ENCODE measurements around the gene HSD3B2. TPM values are rescaled to one million over a fixed set of nuclear protein-coding genes. Genes with fewer than 3 reads are reported as not detected.

Gene HSD3B2
- total RNA-seq, 1 experiment from 2014 or later, result 1.0 TPM

DNA sequence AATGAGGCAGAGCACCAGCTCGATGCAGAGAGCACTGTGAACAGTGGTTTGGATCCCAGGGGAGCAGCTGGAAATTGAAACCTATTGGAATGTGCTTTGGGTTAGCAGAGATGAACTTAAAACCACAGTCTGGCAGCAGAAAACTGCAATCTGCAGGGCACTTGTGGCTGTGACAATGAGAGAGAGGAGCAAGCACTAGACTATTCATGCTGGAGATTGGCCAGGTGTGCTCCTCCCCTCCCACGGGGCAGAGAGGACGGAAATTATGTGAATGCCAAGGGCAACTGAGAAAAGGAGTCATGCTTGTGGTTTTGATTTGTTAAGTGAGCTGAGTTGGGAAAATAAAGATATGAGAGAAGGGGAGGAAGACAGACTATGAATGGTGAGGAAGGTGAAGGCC lies 38.1 kb downstream of the HSD3B2 start:
- no peak for DNase-seq (ENCODE audit: low spot score)
- ChIA-PET CTCF (interaction anchor here (1.5 kb wide), 1 partner anchor 95 kb away, joined by 4 read pairs; no protein-coding TSS in a partner anchor), POLR2A (no interaction called here)
- Mint-ChIP-seq H3K4me3 (no peak overlapping the region), H3K9me3 (no peaks in the 10 kb centered on the region), H3K27me3 (ENCODE audit: low read depth) (no peaks in the 10 kb centered on the region), H3K4me1 (peaks cover 15% of the 10 kb centered on the region), H3K27ac (no peak overlapping the region; the same call in 1 of the 2 replicates), H3K36me3 (no peaks in the 10 kb centered on the region)
- TF ChIP-seq FOXJ3 (CRISPR knock-in tag; IDR thresholded peaks at IDR 0.05; ENCODE audit: borderline replicate concordance), result no peak
- TF ChIP-seq ZNF671 (CRISPR knock-in tag; IDR thresholded peaks at IDR 0.05), result no peak
- TF ChIP-seq JAZF1 (CRISPR knock-in tag; IDR thresholded peaks at IDR 0.05), result no peak
- no peak for TF ChIP-seq TCF7 (CRISPR knock-in tag; IDR thresholded peaks at IDR 0.05; ENCODE audit: low read depth)
- TF ChIP-seq NR1H2 (CRISPR knock-in tag; IDR thresholded peaks at IDR 0.05), result no peak
- no peak for TF ChIP-seq NFATC4 (CRISPR knock-in tag; IDR thresholded peaks at IDR 0.05)
- TF ChIP-seq, protein P1, sequence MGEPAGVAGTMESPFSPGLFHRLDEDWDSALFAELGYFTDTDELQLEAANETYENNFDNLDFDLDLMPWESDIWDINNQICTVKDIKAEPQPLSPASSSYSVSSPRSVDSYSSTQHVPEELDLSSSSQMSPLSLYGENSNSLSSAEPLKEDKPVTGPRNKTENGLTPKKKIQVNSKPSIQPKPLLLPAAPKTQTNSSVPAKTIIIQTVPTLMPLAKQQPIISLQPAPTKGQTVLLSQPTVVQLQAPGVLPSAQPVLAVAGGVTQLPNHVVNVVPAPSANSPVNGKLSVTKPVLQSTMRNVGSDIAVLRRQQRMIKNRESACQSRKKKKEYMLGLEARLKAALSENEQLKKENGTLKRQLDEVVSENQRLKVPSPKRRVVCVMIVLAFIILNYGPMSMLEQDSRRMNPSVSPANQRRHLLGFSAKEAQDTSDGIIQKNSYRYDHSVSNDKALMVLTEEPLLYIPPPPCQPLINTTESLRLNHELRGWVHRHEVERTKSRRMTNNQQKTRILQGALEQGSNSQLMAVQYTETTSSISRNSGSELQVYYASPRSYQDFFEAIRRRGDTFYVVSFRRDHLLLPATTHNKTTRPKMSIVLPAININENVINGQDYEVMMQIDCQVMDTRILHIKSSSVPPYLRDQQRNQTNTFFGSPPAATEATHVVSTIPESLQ (CRISPR knock-in tag; IDR thresholded peaks at IDR 0.05), result no peak
- no peak for TF ChIP-seq ZNF423 (CRISPR knock-in tag; IDR thresholded peaks at IDR 0.05)
- TF ChIP-seq, protein P2, sequence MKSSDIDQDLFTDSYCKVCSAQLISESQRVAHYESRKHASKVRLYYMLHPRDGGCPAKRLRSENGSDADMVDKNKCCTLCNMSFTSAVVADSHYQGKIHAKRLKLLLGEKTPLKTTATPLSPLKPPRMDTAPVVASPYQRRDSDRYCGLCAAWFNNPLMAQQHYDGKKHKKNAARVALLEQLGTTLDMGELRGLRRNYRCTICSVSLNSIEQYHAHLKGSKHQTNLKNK (CRISPR knock-in tag; IDR thresholded peaks at IDR 0.05), result no peak
- no peak for TF ChIP-seq ZNF263 (CRISPR knock-in tag; IDR thresholded peaks at IDR 0.05; ENCODE audit: low read depth)
- TF ChIP-seq, protein P3, sequence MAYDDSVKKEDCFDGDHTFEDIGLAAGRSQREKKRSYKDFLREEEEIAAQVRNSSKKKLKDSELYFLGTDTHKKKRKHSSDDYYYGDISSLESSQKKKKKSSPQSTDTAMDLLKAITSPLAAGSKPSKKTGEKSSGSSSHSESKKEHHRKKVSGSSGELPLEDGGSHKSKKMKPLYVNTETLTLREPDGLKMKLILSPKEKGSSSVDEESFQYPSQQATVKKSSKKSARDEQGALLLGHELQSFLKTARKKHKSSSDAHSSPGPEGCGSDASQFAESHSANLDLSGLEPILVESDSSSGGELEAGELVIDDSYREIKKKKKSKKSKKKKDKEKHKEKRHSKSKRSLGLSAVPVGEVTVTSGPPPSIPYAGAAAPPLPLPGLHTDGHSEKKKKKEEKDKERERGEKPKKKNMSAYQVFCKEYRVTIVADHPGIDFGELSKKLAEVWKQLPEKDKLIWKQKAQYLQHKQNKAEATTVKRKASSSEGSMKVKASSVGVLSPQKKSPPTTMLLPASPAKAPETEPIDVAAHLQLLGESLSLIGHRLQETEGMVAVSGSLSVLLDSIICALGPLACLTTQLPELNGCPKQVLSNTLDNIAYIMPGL (CRISPR knock-in tag; IDR thresholded peaks at IDR 0.05), result no peak
- TF ChIP-seq, protein P4, sequence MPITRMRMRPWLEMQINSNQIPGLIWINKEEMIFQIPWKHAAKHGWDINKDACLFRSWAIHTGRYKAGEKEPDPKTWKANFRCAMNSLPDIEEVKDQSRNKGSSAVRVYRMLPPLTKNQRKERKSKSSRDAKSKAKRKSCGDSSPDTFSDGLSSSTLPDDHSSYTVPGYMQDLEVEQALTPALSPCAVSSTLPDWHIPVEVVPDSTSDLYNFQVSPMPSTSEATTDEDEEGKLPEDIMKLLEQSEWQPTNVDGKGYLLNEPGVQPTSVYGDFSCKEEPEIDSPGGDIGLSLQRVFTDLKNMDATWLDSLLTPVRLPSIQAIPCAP (CRISPR knock-in tag; IDR thresholded peaks at IDR 0.05), result no peak
- TF ChIP-seq, protein P5, sequence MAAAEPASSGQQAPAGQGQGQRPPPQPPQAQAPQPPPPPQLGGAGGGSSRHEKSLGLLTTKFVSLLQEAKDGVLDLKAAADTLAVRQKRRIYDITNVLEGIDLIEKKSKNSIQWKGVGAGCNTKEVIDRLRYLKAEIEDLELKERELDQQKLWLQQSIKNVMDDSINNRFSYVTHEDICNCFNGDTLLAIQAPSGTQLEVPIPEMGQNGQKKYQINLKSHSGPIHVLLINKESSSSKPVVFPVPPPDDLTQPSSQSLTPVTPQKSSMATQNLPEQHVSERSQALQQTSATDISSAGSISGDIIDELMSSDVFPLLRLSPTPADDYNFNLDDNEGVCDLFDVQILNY (CRISPR knock-in tag; IDR thresholded peaks at IDR 0.05), result no peak
- TF ChIP-seq, protein P6, sequence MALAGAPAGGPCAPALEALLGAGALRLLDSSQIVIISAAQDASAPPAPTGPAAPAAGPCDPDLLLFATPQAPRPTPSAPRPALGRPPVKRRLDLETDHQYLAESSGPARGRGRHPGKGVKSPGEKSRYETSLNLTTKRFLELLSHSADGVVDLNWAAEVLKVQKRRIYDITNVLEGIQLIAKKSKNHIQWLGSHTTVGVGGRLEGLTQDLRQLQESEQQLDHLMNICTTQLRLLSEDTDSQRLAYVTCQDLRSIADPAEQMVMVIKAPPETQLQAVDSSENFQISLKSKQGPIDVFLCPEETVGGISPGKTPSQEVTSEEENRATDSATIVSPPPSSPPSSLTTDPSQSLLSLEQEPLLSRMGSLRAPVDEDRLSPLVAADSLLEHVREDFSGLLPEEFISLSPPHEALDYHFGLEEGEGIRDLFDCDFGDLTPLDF (CRISPR knock-in tag; IDR thresholded peaks at IDR 0.05), result no peak
- no peak for TF ChIP-seq TEAD1 (CRISPR knock-in tag; IDR thresholded peaks at IDR 0.05)
- TF ChIP-seq ZNF396 (CRISPR knock-in tag; IDR thresholded peaks at IDR 0.05; ENCODE audit: borderline replicate concordance), result no peak
- no peak for TF ChIP-seq ZNF232 (CRISPR knock-in tag; IDR thresholded peaks at IDR 0.05)
- no peak for ATAC-seq

DNA sequence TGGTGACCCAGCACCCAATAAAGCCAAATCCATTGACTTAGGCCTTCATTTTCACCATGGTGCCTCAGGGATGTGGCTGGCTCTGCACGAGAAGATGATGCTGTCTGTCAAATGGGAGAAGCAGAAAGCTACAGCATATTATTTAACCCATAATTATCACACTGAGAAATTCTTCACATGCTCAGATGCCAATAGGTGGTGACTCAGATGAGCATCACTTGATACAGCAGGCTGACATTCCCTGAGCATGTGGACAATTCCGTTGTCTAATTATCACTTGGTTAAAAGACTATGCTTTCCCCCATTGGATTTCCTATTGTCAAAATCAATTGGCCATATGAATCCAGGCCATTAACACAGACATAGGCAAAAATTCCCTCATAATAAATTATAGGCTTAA lies 48.0 kb downstream of the HSD3B2 start:
- CTCF ChIA-PET, result no interaction called here
- POLR2A ChIA-PET, result no interaction called here

More for the DNA sequence above, 48.0 kb downstream of the HSD3B2 start:
- no peaks in the 10 kb centered on the region for H3K27me3 Mint-ChIP-seq (ENCODE audit: low read depth)
- ATAC-seq, result no peak
- TF ChIP-seq ZNF121 (CRISPR knock-in tag; IDR thresholded peaks at IDR 0.05) (no peak), GRHL2 (CRISPR knock-in tag; IDR thresholded peaks at IDR 0.05; ENCODE audit: insufficient replicate concordance, severe bottlenecking) (no peak), SMAD3 (CRISPR knock-in tag; IDR thresholded peaks at IDR 0.05; ENCODE audit: borderline replicate concordance) (no peak), ZNF232 (CRISPR knock-in tag; IDR thresholded peaks at IDR 0.05) (no peak)
- TF ChIP-seq, protein P7, sequence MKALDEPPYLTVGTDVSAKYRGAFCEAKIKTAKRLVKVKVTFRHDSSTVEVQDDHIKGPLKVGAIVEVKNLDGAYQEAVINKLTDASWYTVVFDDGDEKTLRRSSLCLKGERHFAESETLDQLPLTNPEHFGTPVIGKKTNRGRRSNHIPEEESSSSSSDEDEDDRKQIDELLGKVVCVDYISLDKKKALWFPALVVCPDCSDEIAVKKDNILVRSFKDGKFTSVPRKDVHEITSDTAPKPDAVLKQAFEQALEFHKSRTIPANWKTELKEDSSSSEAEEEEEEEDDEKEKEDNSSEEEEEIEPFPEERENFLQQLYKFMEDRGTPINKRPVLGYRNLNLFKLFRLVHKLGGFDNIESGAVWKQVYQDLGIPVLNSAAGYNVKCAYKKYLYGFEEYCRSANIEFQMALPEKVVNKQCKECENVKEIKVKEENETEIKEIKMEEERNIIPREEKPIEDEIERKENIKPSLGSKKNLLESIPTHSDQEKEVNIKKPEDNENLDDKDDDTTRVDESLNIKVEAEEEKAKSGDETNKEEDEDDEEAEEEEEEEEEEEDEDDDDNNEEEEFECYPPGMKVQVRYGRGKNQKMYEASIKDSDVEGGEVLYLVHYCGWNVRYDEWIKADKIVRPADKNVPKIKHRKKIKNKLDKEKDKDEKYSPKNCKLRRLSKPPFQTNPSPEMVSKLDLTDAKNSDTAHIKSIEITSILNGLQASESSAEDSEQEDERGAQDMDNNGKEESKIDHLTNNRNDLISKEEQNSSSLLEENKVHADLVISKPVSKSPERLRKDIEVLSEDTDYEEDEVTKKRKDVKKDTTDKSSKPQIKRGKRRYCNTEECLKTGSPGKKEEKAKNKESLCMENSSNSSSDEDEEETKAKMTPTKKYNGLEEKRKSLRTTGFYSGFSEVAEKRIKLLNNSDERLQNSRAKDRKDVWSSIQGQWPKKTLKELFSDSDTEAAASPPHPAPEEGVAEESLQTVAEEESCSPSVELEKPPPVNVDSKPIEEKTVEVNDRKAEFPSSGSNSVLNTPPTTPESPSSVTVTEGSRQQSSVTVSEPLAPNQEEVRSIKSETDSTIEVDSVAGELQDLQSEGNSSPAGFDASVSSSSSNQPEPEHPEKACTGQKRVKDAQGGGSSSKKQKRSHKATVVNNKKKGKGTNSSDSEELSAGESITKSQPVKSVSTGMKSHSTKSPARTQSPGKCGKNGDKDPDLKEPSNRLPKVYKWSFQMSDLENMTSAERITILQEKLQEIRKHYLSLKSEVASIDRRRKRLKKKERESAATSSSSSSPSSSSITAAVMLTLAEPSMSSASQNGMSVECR (CRISPR knock-in tag; IDR thresholded peaks at IDR 0.05; ENCODE audit: borderline replicate concordance), result no peak
- TF ChIP-seq, protein P8, sequence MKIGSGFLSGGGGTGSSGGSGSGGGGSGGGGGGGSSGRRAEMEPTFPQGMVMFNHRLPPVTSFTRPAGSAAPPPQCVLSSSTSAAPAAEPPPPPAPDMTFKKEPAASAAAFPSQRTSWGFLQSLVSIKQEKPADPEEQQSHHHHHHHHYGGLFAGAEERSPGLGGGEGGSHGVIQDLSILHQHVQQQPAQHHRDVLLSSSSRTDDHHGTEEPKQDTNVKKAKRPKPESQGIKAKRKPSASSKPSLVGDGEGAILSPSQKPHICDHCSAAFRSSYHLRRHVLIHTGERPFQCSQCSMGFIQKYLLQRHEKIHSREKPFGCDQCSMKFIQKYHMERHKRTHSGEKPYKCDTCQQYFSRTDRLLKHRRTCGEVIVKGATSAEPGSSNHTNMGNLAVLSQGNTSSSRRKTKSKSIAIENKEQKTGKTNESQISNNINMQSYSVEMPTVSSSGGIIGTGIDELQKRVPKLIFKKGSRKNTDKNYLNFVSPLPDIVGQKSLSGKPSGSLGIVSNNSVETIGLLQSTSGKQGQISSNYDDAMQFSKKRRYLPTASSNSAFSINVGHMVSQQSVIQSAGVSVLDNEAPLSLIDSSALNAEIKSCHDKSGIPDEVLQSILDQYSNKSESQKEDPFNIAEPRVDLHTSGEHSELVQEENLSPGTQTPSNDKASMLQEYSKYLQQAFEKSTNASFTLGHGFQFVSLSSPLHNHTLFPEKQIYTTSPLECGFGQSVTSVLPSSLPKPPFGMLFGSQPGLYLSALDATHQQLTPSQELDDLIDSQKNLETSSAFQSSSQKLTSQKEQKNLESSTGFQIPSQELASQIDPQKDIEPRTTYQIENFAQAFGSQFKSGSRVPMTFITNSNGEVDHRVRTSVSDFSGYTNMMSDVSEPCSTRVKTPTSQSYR (CRISPR knock-in tag; IDR thresholded peaks at IDR 0.05), result no peak
- no peak for DNase-seq (ENCODE audit: low spot score)
- peaks cover 17% of the 10 kb centered on the region for H3K4me1 Mint-ChIP-seq
- peaks cover 16% of the 10 kb centered on the region for H3K9me3 Mint-ChIP-seq
- H3K27ac Mint-ChIP-seq, result no peak overlapping the region
- no peaks in the 10 kb centered on the region for H3K36me3 Mint-ChIP-seq
- no peak overlapping the region for H3K4me3 Mint-ChIP-seq

All from WTC11 (cell line).